Measurements from ENCODE around the gene UBAC2.

UBAC2 gene

GRCh38 chr13:99396446-99396845 is 195.8 kb downstream of the UBAC2 start:
- ChIA-PET CTCF (no interaction called here), POLR2A (no interaction called here)
- no peak for DNase-seq (ENCODE audit: extremely low spot score)
- TF ChIP-seq ZNF384 (IDR thresholded peaks at IDR 0.05) (no peak), ELF4 (IDR thresholded peaks at IDR 0.05) (no peak), FOXA1 (IDR thresholded peaks at IDR 0.05) (no peak)

- POLR2A ChIA-PET: no interaction called here
- CTCF ChIA-PET: no interaction called here
- TF ChIP-seq BHLHE40 (IDR thresholded peaks at IDR 0.05; ENCODE audit: borderline replicate concordance): no peak
- TF ChIP-seq PKNOX1 (IDR thresholded peaks at IDR 0.05): no peak
- no peak for TF ChIP-seq FOXK2 (IDR thresholded peaks at IDR 0.05)
- no peak for TF ChIP-seq ELF4 (IDR thresholded peaks at IDR 0.05)
- no peak for TF ChIP-seq FOXA1 (IDR thresholded peaks at IDR 0.05)
- no peak for TF ChIP-seq ZNF384 (IDR thresholded peaks at IDR 0.05)
- TF ChIP-seq TARDBP (IDR thresholded peaks at IDR 0.05): no peak
- TF ChIP-seq SUZ12 (IDR thresholded peaks at IDR 0.05): no peak
- no peak for TF ChIP-seq CTBP1 (IDR thresholded peaks at IDR 0.05; ENCODE audit: borderline replicate concordance)
- TF ChIP-seq LEF1 (IDR thresholded peaks at IDR 0.05; ENCODE audit: borderline replicate concordance): no peak
- TF ChIP-seq HDGF (IDR thresholded peaks at IDR 0.05; ENCODE audit: borderline replicate concordance): no peak
- no peak for TF ChIP-seq L3MBTL2 (conservative IDR thresholded peaks at IDR 0.05)
- DNase-seq (ENCODE audit: extremely low spot score): no peak
Measured at GRCh38 chr13:99398071-99398470, 197.4 kb downstream of the UBAC2 start.

- CTCF ChIA-PET: no interaction called here
- TF ChIP-seq L3MBTL2 (conservative IDR thresholded peaks at IDR 0.05): no peak
- no peak for TF ChIP-seq ZNF384 (IDR thresholded peaks at IDR 0.05)
- no peak for TF ChIP-seq CTBP1 (IDR thresholded peaks at IDR 0.05; ENCODE audit: borderline replicate concordance)
- TF ChIP-seq SUZ12 (IDR thresholded peaks at IDR 0.05): no peak
- TF ChIP-seq BHLHE40 (IDR thresholded peaks at IDR 0.05; ENCODE audit: borderline replicate concordance): no peak
- TF ChIP-seq ARNT (IDR thresholded peaks at IDR 0.05): no peak
- TF ChIP-seq FOXK2 (IDR thresholded peaks at IDR 0.05): no peak
- TF ChIP-seq LEF1 (IDR thresholded peaks at IDR 0.05; ENCODE audit: borderline replicate concordance): no peak
- TF ChIP-seq NFRKB (IDR thresholded peaks at IDR 0.05): no peak
- TF ChIP-seq ELF4 (IDR thresholded peaks at IDR 0.05): no peak
- no peak for TF ChIP-seq SP1 (IDR thresholded peaks at IDR 0.05)
- no peak for TF ChIP-seq FOXM1 (IDR thresholded peaks at IDR 0.05; ENCODE audit: borderline replicate concordance)
- TF ChIP-seq HDGF (IDR thresholded peaks at IDR 0.05; ENCODE audit: borderline replicate concordance): no peak
- TF ChIP-seq PKNOX1 (IDR thresholded peaks at IDR 0.05): no peak
- TF ChIP-seq FOXA1 (IDR thresholded peaks at IDR 0.05): no peak
- TF ChIP-seq TARDBP (IDR thresholded peaks at IDR 0.05): no peak
- POLR2A ChIA-PET: no interaction called here
- no peak for DNase-seq (ENCODE audit: extremely low spot score)
Measured at GRCh38 chr13:99398916-99399622, 198.4 kb downstream of the UBAC2 start.

- ChIA-PET POLR2A (no interaction called here), CTCF (no interaction called here)
- no peak for DNase-seq (ENCODE audit: extremely low spot score)
- TF ChIP-seq FOXK2 (IDR thresholded peaks at IDR 0.05) (no peak), NFRKB (IDR thresholded peaks at IDR 0.05) (no peak), PKNOX1 (IDR thresholded peaks at IDR 0.05) (no peak), FOXA1 (IDR thresholded peaks at IDR 0.05) (no peak), HDGF (IDR thresholded peaks at IDR 0.05; ENCODE audit: borderline replicate concordance) (no peak), SP1 (IDR thresholded peaks at IDR 0.05) (no peak), ARNT (IDR thresholded peaks at IDR 0.05) (no peak), TARDBP (IDR thresholded peaks at IDR 0.05) (no peak), LEF1 (IDR thresholded peaks at IDR 0.05; ENCODE audit: borderline replicate concordance) (no peak), BHLHE40 (IDR thresholded peaks at IDR 0.05; ENCODE audit: borderline replicate concordance) (no peak), CTBP1 (IDR thresholded peaks at IDR 0.05; ENCODE audit: borderline replicate concordance) (no peak), ELF4 (IDR thresholded peaks at IDR 0.05) (no peak), FOXM1 (IDR thresholded peaks at IDR 0.05; ENCODE audit: borderline replicate concordance) (no peak), ZNF384 (IDR thresholded peaks at IDR 0.05) (no peak), SUZ12 (IDR thresholded peaks at IDR 0.05) (no peak), L3MBTL2 (conservative IDR thresholded peaks at IDR 0.05) (no peak)
Measured at GRCh38 chr13:99399623-99399974, 198.9 kb downstream of the UBAC2 start.

GRCh38 chr13:99403458-99403971 is 202.9 kb downstream of the UBAC2 start:
- no peak for TF ChIP-seq LEF1 (IDR thresholded peaks at IDR 0.05; ENCODE audit: borderline replicate concordance)
- no peak for TF ChIP-seq FOXM1 (IDR thresholded peaks at IDR 0.05; ENCODE audit: borderline replicate concordance)
- no peak for TF ChIP-seq FOXA1 (IDR thresholded peaks at IDR 0.05)
- no peak for TF ChIP-seq NFRKB (IDR thresholded peaks at IDR 0.05)
- TF ChIP-seq BHLHE40 (IDR thresholded peaks at IDR 0.05; ENCODE audit: borderline replicate concordance): no peak
- TF ChIP-seq TARDBP (IDR thresholded peaks at IDR 0.05): no peak
- TF ChIP-seq CTBP1 (IDR thresholded peaks at IDR 0.05; ENCODE audit: borderline replicate concordance): no peak
- no peak for TF ChIP-seq SUZ12 (IDR thresholded peaks at IDR 0.05)
- TF ChIP-seq L3MBTL2 (conservative IDR thresholded peaks at IDR 0.05): no peak
- TF ChIP-seq FOXK2 (IDR thresholded peaks at IDR 0.05): no peak
- TF ChIP-seq ELF4 (IDR thresholded peaks at IDR 0.05): no peak
- TF ChIP-seq ZNF384 (IDR thresholded peaks at IDR 0.05): no peak
- no peak for TF ChIP-seq PKNOX1 (IDR thresholded peaks at IDR 0.05)
- ChIA-PET POLR2A (no interaction called here), CTCF (no interaction called here)
- no peak for DNase-seq (ENCODE audit: extremely low spot score)
